HCEC 1CT (cell line): ENCODE data around the gene PPTC7.
A peak's percentile ranks its signal among the peaks of the same experiment; 100 is the strongest.
"Not testable (repeated sequence)": the region's sequence is repeated elsewhere in the genome, so short reads cannot be mapped to it uniquely, and the experiment has no call there.

ENCODE experiments used
- DNase-seq: peaks from one replicate; pipeline ENCODE4 v3.0.0-alpha.2; 2017

Gene PPTC7

DNA sequence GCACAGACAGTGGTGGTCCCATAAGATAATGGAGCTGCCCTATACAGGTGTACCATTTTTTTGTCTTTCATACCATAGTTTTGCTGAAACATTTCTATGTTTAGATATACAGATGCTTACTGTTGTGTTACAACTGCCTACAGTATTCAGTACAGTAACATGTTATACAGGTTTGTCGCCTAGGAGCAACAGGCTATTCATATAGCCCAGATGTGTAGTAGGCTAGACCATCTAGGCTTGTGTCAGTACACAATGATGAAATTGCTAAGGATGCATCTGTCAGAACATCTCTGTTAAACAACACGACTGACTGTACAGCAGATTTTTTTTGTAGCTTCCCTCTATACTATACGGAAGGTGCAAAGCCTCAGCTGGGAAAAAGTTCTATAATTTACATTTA, 50.5 kb downstream of the PPTC7 start:
- no peak for DNase-seq

DNA sequence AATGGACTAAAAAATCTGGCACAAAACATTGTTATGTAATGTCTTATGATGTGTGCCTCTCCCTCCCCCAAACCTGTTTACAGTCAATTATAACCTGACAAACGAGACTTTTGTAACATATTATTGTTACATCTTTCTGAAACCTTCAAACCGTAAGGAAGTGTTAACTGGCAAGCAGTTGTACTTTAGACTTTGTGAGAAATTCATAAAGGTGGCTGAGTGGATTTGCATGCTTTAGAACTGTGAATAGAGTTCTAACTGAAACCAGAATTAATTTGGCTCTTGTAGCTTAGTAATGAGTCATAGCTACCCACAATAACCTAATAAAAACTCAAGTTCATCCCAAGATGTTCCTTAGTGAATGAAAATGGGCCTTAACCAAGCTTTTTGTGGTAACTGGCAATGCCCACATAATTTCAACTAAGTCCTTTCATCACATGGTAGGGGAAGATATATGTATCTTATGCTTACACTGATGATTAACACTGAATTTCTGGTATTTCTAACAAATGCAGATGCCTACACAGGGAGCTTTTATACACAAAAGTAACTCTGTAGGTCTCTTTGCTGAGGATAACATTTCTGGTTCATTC, 51.3 kb downstream of the PPTC7 start:
- DNase-seq: peak; percentile 57

DNA sequence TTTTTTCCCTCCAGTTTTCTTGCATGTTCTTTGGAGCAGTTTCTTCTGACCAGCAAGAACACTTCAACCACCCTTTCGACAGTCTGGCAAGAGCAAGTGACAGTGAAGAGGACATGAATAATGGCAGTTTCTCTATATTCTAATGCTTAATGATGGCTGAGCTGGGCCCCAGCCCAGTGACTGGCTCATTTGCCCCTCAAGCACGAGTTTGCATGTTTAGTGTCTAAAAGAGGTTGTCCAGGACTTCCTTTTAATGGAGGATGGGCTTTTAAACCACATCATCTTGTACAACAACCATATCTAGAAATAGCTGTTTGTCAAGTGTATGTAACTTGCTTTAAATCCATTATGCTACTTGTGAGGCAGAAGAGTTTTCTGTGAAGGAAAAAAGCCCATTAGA, 52.6 kb downstream of the PPTC7 start:
- no peak for DNase-seq

DNA sequence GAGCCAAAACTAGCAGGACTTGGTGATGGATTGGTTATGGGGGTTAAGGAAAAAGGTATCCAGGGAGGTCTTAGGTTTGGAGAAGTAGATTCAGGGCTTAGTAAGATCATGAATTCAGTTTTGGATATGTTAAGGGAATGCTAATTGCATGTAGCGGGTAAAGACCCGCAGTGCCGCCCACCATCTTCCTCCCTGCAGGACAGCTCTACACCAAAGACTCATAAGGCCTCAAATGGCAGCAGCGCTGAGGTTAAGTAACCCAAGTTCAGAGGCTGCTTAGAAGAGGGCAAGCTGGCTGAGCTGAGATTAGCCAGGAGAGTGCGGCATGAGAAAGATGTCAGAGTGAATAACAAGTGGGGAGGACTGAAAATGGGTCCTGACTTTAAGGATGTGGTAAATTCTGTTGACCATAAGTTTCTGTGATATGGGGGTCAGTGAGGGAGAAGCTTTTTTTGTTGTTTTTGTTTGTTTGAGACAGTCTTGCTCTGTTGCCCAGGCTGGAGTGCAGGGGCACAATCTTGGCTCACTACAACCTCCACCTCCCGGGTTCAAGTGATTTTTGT, 54.8 kb downstream of the PPTC7 start:
- DNase-seq: no peak

DNA sequence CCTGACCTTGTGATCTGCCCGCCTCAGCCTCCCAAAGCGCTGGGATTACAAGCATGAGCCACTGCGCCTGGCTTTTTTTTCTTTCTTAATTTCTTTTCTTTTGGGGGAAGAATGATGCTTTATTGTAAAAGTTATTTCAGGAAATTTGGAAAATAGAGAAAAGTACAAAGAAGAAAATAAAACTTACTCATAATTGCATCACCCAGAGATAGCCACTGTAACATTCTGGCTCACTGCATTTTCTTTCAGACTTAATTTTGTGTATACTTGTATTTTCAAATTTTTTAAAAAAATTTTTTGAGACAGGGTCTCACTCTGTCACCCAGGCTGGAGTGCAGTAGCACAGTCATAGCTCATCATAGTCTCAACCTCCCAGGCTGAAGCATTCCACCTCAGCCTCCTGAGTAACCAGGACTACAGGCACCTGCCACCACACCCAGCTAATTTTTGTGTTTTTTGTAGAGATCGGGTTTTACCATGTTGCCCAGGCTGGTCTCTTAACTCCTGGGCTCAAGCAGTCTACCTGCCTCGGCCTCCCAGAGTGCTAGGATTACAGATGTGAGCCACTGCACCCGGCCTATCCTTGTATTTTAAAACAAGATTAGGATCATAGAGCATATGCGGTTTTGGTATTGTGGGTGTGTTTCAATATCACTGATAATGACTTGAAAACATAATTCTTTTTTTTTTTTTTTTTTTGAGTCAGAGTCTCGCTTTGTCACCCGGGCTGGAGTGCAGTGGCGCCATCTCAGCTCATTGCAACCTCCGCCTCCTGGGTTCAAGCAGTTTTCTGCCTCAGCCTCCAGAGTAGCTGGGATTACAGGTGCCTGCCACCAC, 62.0 kb downstream of the PPTC7 start:
- not testable (repeated sequence) for DNase-seq

DNA sequence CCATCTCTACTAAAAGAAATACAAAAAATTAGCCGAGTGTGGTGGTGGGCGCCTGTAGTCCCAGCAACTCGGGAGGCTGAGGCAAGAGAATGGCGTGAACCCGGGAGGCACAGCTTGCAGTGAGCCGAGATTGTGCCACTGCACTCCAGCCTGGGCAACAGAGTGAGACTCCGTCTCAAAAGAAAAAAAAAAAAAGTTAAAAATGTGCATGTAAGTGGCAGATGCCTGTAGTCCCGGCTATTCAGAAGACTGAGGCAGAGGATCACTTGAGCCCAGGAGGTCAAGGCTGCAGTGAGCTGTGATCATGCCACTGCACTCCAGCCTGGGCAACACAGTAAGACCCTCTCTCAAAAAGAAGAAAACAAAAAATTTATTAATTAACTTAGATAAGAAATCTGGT, 65.1 kb downstream of the PPTC7 start:
- not testable (repeated sequence) for DNase-seq

DNA sequence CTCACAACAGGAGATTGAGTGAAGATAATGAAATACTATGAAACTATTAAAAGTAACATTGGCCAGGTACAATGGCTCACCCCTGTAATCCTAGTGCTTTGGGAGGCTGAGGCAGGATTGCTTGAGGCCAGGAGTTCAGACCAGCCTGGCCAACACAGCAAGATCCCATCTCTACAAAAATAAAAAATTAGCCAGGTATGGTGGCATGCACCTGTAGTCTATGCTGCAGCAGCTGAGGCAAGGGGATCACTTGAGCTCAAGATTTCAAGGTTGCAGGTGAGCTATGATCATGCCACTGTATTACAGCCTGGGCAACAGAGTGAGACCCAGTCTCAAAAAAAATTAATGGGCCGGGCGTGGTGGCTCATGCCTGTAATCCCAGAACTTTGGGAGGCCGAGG, 66.1 kb downstream of the PPTC7 start:
- DNase-seq: no peak

DNA sequence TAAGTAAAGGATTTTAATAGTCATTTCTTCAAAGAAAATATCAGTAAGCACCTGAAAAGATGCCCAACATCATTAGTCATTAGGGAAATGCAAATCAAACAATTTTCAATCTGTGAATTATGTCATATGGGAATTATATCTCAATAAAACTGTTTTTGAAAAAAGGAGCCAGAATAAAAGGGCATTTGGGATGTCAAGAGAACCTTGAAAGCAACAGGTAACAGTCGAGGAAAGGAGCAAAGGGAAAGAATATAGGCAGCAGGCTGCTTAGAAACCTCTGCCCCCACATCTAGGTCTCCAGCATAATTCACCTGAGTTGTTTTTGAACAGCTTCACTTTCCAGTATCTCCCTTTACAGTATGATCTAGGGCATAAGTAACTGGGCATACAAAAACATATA, 68.8 kb downstream of the PPTC7 start:
- DNase-seq: no peak

DNA sequence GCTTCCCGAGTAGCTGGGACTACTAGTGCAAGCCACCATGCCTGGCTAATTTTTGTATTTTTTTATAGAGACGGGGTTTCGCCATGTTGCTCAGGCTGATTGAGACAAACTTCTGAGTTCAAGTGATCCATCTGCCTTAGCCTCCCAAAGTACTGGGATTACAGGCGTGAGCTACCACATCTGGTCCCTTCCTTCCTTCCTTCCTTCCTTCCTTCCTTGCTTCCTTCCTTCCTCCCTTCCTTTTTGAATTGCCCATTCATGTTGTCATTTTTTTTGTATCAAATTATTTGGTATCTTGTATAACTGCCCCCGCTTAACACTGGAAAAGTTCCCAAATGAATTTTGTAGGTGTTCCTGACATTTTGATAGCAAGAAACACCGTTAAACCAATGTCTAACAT, 69.3 kb downstream of the PPTC7 start:
- DNase-seq: no peak

DNA sequence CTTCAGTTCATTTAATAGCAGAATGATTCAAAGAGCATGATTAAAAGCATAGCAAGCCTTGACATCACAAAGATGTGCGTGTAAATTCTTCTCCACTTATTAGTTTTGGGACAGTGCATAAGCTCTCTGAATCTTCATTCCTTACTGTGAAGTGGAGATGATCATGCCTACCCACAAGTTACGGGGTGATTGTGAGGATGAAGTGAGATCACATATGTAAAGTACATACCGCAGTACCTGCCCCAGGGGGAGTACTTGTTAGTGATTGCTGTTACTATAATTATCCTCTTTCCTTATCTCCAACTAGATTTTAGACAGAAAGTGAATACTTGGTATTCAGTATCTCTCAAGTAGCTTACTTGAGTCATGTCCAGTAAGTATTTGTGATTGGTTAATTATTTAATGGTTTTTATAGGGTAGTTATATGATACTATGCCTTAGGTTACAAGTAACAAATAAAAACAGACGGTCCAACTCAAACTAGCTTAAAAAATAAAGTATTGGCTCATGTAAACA, 75.0 kb downstream of the PPTC7 start:
- no peak for DNase-seq

DNA sequence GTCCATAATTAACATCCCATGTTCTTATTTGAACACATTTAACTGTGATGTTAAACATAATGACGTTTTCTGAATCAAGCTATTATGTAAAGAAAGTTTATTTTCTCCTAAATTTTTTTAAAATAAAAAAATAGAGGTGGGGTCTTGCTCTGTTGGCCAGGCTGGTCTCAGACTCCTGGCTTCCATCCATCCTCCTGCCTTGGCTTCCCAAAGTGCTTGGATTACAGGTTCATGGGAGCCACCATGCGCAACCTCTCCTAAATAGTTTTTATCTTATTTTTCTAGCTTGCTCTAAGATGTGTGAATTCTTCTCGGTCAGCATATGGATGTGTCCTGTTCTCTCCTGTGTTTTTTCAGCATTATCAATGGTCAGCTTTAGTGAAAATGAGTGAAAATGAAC, 77.8 kb downstream of the PPTC7 start:
- no peak for DNase-seq

DNA sequence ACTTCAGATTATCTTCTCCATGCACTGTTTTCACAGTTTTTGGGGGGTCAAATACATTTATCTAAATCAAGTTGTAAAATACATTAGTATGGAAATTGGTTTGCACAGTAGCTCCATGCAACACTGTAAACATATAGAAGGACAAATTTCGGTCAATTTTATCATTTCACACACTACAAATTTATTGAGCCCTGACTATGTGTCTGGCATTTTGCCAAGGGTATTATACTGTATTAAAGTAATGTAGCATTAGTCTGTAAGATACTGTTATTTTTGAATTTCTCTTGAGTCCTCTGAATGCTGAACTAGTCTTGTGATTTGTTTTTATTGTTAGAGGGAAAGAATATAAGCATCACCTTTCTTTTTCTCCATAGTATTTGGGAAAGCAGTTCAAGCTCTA, 79.7 kb downstream of the PPTC7 start:
- DNase-seq: no peak

DNA sequence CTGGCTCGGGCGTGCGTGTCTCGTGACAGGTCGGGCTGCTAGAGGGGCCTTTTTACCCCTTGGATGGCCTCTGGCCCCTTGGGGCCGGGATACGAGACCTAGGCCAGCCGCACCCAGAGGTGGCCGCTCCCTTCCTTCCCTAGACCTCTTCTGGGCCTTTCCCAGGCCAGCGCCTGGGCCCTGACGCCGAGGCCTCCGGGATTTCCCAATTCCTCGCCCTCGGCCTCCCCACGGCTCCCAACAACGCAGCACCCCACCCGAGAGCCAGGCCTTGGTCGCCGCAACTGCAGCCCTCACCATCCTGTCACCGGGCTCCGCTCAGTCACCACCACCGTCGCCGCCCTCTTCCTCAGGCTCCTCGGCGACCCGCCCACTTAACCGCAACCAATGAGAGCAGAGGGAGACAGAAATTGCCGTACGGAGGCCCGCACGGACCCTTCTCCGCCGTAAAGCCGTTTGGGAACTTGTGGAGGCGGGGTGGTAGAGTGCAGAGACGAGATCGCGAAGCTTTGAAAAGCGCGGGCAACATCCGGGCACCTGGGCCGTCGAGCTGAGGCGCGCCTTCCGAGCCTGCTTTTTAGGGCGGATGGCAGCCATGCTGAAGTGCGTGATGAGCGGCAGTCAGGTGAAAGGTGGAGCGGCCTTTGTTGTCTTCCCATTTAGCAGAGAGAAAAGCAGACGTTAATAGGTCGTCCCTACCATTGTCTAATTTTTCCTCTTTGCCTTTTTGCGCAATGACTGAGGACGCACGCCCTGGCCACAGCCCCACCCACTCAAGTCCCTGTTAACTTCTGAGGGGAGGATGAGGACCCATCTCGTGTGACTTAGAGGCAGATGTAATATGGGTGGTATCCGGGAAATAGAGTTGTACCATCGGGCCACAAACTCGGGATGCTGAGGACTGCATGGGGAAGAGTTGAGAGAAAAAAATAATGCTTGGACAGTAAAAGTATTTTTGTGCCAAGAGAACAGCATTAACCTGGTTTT, 81.1 kb downstream of the PPTC7 start, which contains the start of the genes RAD9B and VPS29:
Gene RAD9B (plus strand): TSS at position 580 of the 987 bp plus-strand sequence. CDS start 7 bp downstream, at position 587.
Gene VPS29 (minus strand): TSS at position 360 of the 987 bp plus-strand sequence. CDS start 60 bp downstream, at position 300.
- DNase-seq: peak; percentile 98

DNA sequence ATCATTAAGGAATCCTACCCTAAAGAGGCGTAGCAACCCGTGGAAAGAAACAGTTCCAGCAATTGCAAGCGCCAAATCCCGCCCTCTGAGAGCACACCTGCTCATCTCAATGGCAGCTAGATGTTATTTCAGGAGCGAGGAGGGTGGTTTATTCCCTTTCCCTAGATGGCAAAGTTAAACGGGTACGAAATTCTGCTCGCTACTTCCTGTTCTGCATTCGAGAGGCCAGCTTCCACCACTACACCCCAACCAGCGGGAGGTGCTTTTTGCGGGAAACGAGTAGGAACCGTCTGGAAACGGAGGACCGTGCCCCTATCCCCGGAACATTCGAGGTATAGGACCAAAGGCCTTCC, 81.7 kb downstream of the PPTC7 start:
- peak; percentile 54 for DNase-seq

DNA sequence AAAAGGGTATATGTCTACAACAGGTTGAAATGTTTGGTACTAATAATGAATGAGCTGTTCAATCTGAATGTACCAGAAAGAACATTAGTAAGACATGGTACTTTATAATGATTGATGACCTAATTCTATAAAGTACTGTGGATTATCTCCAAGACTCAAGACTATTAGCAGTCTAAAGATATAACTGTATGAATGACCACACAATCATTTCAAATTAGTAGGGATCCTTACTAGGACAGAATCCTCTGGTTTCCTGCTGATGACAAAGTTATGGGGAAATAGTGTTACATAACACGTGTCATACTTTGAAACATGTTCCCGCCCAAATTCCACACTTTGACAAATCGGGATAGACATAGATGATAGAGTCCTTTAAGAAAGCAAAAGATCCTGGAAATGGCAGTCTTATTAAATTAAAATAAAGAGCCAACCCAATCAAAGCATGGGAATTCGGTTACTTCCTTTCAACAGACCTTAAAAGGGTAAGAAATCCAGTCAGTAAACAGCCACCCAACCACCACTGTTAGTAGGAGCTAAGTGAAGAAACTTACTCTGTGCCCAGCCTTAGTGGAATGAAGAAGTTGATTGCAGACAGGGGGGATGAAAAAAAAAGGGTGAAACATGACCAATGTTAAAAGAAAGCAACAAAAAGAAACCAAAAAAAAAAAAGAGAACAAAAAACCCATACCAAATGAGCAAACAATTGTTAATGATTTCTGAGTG, 84.0 kb downstream of the PPTC7 start:
- DNase-seq: peak; percentile 57
